ENCODE measurements around the gene LARP6.
"Not testable (repeated sequence)": the region's sequence is repeated elsewhere in the genome, so short reads cannot be mapped to it uniquely, and the experiment has no call there.

LARP6 gene

DNA sequence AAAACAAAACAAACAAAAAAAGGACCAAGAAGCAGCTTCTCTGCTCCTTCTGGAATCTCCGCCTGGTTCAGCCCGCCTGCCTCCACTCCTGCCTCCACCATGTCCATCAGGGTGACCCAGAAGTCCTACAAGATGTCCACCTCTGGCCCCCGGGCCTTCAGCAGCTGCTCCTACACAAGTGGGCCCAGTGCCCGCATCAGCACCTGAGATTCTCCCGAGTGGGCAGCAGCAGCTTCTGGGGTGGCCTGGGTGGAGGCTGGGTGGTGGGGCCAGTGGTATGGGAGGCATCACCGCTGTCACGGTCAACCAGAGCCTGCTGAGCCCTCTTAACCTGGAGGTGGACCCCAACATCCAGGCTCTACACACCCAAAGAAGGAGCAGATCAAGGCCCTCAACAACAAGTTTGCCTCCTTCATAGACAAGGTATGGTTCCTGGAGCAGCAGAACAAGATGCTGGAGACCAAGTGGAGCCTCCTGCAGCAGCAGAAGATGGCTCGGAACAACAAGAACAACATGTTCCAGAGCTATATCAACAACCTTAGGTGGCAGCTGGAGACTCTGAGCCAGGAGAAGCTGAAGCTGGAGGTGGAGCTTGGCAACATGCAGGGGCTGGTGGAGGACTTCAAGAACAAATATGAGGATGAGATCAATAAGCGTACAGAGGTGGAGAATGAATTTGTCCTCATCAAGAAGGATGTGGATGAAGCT is 4.8 kb upstream of the LARP6 start:
- DNase-seq = not testable (repeated sequence)

DNA sequence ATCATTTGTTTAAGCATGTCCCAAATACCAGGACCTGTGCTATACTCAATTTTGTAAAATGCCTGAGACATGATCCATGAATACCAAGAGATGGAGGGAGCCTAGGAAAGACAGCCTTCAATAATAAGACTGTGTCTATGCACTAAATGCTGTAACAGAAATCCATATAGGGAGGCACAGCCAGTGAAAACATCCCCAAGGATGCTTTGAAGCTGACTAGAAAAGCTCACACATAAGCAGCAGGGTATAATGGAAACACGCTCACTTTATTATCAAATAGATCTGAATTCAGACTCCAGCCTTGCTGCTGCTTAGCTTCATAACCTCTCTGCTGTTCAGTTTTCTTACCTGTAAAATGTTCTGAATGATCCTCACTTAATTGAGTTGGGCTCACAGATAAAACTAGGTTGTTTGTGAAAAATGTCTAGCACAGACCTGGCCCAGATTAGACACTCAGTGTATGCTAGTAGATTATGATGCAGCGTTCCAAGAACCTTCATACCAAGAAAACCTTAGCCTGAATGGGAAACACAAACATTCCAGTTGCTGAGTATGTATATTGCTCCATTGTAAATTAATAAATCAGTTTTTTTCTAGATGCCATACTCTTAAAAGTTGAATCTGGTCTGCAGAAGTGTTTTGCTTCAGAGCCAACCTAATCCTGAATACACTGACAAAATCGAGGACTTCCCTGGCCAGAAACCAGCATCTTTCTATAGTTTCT is 3.8 kb upstream of the LARP6 start:
- DNase-seq = no peak

DNA sequence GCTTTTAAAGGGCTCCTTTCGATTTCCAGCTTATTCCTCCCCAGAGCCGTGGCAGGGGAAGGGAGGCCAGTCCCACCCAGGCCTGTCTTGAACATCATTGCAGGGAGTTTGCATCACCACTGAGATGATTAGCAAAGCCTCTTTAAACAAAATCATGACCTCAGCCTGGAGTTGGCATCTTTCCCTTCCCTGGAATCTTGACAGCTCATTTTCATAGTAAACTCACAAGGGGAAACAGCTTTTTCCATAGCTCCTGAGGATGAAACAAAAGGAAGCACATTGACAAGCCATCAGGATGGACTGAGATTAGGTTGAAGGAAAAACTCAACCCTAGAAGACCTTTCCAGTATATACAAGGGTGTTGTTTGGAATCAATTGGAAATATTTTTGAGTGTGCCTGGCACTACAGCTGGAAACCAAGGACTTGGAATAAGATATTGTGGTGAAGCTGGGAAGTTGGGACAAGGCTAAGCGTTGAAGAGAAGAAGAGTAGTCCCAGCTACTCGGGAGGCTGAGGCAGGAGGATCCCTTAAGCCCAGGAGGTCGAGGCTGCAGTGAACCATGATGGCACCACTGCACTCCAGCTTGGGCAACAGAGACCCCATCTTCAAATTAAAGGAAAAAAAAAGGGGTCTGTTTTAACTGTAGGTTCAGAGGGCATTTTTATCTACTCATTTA is 3.1 kb upstream of the LARP6 start:
- DNase-seq = no peak

DNA sequence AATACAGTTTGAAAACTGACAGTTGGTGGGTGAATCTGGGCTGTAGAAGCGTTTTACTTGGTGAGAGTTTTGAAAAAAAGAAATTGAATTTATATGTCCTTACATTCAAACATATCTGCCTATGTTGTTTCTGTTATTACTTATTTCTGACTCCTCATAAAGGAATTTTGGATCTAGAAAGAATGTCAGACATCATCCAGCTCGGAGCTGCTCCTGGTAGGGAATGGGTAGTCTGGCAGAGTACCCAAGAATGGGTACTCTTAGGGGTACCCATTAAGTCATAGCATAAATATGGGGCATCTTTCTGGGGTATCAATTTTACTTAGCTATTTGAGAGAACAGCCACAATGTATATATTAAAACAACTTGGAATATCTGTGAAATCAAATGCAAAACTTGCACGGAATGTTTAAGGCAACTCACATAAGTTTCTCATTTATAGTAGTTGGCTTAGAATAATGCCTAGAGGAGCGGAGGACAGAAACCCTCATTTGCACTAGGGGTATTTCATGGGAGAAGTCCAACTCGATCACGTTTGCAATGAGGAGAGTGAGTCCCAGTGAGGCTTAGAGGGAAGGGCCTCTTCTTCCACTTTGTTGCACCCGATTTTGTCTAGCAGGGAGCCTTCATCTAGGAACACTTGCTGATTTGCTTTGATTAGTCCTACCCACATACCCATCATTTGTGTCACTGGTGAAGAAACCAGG is 2.4 kb upstream of the LARP6 start:
- DNase-seq = no peak

DNA sequence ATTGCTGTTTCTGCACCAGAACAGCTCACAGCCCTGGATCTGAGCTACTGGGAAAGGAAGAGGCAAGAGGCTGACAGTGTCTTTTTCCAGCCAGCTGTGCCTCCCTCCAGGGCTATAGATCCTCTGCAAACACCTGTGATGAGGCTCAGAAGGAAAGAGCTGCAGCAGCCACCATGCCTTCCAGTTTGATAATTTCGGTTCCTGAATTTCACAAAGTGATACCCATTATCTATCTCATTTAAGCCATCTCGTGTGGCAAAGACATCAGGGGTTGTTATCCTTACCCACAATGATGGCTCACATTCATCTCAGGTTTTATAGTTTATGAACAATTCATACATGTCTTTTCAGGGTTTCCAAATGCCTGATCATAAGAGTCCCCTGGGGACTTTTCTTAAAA is 1.8 kb upstream of the LARP6 start:
- no peak for DNase-seq

DNA sequence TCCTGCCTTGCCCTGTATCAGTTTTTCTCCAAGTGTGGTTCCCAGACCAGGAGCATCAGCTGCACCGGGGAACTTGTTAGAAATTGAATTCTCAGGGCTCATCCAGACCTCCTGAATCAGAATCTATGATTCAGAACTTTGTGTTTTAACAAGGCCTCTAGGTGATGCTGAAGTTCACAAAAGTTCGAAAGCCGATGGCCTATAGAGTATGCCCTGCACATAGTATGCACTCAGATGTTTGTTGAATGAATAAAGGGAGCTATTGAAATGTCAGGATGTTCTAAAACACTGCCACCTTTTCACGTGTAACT is 664 bp upstream of the LARP6 start:
- DNase-seq = no peak

DNA sequence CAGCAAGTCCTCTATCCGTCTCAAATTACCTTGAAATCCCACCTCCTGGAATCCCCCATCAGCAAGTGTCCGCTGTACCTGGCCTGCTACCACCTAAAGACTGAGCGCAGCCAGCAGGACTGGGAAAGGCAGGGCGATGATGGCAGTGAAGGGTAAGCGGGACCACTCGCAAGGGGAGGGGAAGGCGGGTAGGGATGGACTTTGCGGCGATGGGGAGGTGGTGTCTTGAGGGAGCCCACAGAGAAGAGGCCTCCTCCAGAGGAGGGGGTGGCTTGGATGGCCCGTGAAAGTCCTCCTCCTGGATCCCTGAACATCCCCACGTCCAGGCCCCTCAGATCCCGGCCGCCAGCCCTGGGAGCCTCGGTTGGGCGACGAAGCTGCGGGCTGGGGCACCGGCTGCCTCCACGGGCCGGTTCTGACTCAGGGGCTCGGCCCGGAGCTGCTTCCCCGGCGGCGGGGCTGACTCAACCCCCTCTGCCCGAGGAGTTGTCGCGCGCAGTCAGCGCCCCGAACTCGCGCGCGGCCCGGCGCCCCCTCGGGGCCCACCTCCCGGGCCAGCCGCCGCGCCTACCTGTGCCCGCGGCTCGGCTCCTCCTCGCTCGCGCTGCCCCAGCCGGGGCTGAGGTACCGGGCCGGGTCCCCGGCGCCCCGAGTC is 512 bp downstream of the LARP6 start:
- no peak for DNase-seq

DNA sequence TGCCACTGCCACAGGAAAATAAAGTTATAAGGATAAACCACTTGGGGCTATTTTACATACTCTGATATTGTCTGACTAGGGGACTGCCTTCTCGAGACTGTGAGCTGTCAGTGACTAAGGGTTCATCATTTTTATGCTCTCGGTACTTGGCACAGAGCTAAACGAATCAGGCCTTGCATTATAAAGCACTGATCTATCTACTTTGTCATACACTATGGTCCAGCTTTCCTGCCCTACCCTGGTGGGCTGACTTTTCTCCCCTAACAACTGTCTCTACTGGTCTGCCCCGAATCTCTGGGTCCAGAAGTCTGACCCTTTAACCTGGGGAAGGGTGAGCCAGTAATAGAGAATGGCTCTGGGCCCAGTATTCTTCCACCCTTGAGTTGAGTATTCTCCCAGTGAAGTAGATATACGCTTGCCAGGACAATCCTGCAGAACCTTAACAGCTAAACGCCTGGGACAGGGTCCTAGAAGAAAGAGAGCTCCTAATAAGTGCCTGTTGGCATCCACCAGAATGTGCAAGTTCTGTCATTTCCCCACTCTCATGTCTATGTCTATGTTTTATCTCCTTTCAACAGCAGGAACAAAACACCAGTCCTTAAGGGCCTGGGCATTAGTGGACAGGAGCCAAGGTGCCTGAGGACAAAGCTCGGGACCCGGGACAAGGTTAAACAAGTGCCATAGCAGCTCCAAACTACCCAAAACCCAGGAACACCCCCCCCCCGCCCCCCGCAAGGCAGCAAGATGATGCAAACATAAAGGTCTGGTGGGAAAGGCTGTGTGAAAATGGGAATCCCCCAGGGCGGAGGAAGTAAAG is 1.2 kb downstream of the LARP6 start:
- DNase-seq = no peak

DNA sequence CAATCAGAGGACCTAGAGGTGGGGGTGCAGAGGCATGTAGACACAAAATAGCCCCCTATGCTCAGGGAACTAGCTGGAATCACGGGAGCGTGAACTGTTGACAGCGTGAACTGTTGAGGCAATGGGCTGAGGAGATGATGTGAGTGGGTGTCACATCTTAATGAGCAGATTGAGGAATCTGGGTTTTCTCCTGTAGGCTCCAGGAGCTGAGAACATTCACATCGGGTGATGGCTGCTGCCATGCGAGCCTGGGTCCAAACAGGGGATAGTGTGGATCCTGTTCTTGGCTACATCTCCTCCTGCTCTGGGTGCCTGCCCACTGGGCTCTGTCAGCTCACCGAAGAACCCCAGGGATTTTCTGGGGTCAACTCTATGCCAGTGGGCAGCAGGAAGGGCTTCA is 2.1 kb downstream of the LARP6 start:
- no peak for DNase-seq

DNA sequence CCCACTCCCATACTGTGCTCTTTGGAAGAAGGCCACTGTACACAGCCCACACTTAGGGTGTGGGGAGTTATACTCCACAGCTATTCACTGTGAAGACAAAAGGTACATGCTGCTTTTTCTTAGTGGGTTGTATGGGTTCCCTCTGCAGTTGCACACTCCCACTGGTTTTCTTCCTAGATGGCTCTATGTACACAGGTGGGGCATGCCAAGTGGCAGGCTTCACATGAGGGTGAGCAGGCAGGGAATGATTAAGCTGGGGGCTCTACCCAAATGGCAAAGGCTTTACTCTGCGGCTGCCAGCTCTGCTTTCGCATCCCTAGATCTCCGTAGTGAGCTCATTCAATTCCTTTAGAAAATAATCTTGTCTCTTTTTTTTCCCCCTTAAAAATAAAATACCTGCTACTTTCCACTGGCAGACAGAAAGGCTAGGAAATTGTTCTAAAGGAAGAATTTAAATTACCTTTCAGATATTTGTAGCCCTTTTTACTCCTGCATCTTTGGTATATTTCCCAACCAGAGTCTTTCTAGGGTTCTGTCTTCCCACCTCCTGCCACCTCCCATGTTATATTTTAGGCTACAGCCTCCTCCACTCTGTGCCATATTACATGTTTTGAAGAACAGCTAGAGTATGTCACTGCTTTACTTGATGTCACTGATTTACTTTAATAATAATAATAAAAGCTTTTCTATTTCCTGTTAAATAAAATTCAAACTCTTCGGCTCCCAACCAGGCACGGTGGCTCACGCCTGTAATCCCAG is 8.2 kb downstream of the LARP6 start:
- DNase-seq = no peak

DNA sequence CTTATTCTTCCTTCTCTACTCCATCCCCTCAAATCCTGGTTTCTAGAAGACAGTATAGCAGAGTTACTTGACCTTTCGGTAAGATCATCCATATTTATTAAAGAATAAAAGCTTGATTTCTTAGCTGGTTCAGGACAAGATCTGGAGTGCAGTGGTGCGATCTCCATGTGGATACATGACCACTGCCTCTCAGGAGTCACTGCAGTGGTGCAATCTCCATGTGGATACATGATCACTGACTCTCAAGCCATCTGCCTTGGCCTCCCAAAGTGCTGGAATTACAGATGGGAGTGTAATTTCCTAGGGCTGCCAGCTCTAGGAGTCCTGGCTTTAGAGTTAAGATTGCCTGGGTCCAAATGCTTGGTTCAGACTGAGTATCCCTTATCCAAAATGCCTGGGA is 16.5 kb downstream of the LARP6 start:
- DNase-seq = no peak

DNA sequence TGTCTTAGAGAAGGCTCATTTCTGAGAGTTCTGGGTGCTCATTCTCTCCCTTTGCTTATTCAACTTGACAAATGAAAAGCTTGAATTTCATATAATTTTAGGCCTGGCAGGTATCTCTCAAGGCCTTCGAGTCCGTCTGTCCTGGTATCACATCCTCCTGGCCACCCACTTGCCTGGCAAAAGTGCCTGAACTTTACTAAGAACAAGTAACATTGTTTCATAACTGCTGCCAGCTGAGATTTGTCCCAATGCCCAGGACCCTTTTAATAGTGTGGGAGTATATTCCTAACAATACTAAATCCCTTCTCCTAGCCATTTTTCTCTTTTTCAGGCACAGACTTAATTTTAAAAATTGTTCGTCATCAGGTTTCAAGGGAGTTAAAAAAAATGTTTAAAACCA is 18.1 kb downstream of the LARP6 start:
- no peak for DNase-seq

DNA sequence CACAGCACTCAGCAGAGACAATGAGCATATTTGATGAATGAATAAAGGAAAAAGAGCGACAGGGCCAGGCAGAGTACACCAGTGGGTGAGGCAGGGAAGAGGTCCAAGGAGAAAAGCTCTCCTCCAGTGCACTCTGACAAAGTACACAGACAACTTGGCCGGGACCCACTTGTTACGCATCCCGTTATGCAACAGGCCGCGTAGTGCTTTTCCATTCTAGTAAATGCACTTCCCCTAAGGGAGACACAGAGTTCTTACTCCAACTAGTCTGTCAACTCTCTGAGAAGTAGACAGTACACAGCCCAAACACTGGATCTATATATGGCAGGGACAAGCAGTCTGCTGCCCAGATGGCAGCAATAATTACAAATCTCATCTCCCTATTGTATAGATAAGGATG is 18.5 kb downstream of the LARP6 start:
- no peak for DNase-seq

DNA sequence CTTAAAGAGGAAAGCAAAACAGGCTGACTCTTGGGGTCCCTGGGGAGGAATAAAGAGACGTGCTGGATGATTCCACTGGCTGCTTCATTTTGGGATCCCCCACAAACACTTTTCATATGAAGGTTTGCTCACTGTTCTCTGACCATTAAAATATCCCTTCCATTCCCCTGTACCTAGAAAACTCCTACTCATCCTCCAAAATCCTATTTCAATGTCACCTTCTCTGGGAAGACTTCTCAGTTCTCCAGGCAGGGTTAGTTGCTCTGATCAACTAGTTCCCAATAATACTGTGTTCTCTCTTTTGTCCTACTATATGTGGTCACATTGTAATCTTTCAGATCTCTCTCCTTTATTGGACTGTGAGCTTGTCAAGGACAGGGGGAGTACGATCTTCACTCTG is 19.0 kb downstream of the LARP6 start:
- no peak for DNase-seq

DNA sequence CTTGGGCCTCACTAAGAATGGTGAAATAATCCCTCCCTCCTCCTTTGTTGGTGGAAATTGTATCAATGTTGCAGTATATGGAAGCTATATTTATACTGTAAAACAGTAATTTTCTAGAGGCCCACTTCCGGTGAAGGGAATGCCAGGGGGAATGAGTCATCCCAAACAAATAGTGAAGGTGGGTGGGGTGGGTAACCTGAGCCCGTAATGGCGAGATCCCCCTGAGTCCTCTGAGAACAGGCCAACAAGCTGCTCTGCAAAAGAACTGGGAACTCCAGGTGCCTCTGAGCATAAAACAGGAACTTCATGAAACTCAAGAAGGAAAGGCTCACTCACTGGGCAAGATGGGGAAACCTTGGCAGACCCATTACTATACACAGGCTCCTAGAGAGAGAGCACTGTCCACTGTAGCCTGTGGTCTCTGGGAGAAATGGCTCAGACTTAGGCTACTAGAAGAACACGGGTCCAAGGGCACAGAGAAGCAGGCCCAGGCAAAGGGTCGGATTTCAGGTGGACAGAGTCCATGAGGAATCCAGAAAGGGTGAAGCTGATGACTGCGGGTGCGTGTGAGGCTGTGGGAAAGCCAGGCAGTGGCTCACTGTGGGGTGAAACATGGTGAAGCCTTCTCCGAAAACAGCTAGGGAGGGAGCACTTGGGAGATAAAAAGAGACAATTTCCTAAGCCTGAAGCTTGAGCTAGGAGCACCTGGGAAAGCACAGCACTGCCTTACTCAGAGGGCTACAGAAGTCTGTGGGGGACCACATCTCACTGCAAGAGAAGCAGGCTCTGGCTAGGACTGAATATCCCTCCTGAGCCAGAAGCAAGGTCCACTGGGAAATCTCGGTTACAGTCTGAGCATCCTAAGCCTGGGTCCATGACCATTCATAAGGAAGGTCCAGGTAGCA is 19.8 kb downstream of the LARP6 start:
- DNase-seq = peak; percentile 28

DNA sequence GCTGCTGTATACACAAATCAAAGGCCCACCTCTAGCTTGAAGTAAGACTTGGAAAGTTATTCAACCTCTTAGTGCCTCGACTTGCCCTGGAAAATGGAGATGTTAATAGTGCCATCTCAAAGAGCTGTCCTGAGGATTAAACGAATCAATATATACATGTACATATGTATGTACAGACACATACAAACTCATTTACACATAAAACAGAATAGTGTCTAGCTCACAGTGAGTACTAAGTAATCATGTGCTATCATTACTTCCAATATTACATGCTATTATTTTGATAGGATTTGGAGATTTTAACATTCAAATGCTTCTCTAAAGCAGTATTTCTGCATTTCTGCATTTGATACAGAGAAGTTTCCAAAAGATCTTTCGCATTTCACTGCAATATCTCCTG is 20.5 kb downstream of the LARP6 start:
- no peak for DNase-seq

DNA sequence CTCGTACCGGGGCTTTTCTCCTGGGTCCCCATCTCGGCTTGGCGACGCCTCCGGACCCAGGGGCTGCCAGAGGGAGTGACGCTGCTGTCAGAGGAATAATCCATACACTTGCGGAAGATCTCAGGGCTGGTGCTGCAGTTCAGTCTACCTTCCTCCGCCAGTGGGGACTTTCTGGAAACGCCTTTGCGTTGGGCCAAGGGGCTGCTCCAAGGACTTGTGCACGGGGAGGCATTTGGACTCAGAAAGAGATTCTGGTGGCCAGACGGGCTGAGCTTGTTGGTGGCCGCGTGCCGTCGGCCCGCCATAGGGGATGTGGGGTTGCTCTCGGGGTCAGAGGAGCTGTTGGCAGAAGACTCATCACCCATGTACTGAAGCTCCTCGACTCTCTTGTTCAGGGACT is 21.8 kb downstream of the LARP6 start:
- no peak for DNase-seq

DNA sequence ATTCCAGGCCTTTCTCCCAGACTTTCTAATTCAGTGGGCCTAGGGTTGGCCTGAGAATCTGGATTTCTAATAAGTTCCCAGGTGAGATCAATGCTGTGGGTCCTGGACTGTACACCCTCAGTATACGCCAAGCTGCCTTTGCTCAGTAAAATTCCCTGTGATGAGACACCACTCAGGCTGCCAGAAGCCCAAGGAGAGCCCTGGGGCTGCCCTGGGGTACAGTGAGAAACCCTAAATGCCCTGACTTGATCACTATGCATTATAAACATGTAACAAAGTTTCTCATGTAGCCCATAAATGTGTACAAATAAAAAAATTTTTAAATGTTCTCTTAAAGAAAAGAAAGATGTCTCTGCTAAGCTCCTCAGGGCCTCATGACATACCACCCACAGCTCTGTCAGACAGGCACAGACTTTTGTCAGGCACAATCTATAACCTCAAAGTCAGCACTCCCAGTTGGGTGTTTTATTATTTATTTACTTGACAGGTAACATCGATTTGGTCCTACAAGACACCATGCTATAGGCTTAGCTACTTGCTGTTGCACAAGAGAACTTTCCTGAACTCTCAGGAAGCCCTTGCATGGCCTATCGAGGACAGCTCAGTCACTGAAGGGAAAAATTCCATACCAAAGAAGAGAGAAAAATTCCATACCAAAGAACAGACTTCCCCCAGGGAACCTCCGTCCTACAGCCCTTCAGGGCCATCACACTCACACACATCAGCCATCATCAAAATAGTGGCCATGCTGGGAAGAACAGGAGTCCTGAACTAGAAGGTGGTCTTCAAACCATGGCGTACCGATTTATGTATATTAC is 22.7 kb downstream of the LARP6 start:
- no peak for DNase-seq

DNA sequence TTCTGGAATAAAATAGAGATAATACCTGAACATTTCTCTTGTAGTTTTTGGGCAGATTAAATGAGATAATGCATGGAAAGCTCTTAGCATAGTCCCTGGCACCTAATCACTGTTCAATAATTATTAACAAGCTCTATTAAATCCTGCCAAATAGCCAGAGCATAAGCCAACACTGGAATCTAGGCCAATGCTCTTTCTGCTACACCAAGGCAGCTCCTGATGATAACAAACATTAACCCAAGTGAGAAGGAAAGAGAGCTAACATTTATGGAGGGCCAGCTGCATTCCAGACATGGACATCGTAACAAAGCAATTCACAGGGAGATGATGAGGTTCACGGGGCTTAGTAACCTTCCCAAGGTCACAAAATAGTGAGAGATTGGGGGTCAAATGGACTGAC is 23.3 kb downstream of the LARP6 start:
- no peak for DNase-seq

All from NCI-H2029 (cell line).